ENCODE measurements around the gene GRIK1. TPM values are rescaled to one million over a fixed set of nuclear protein-coding genes. Genes with fewer than 3 reads are reported as not detected.

Gene GRIK1
- total RNA-seq, 2 donors from 2014 or later: 0.36 TPM; not detected in 1

DNA sequence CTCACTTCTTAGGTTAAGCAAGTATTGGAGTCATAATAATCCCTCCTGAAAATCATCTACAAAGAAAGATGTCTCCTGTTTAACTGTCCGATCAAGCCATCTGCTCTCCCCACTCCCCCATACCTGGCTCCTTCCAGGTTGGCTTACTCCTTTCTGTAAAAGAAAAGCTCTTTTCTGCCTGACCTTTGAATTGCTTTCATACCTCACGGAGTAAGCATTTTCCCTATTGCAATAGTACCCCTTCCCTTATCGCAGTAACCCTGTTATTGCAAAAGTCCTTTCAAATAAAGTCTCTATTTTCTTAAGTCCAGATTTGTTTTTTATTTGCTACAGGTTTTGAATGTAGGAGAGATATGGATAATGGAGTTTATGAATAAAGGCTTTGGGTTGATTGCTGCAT is 150.4 kb downstream of the GRIK1 start:
- no peaks in the 10 kb centered on the region for H3K27me3 ChIP-seq (replicated peaks; ENCODE audit: insufficient read depth)
- no peak overlapping the region for H3K27ac ChIP-seq
- H3K9me3 ChIP-seq: no peaks in the 10 kb centered on the region
- 95% methylated on average over 3 of the region's 3 CpGs for WGBS
- no peaks in the 10 kb centered on the region for H3K36me3 ChIP-seq
- H3K4me1 ChIP-seq (replicated peaks): no peaks in the 10 kb centered on the region
- H3K4me3 ChIP-seq: no peak overlapping the region
- TF ChIP-seq POLR2A (IDR thresholded peaks at IDR 0.05) (no peak), POLR2AphosphoS5 (IDR thresholded peaks at IDR 0.05) (no peak)
- TF ChIP-seq, protein P1, sequence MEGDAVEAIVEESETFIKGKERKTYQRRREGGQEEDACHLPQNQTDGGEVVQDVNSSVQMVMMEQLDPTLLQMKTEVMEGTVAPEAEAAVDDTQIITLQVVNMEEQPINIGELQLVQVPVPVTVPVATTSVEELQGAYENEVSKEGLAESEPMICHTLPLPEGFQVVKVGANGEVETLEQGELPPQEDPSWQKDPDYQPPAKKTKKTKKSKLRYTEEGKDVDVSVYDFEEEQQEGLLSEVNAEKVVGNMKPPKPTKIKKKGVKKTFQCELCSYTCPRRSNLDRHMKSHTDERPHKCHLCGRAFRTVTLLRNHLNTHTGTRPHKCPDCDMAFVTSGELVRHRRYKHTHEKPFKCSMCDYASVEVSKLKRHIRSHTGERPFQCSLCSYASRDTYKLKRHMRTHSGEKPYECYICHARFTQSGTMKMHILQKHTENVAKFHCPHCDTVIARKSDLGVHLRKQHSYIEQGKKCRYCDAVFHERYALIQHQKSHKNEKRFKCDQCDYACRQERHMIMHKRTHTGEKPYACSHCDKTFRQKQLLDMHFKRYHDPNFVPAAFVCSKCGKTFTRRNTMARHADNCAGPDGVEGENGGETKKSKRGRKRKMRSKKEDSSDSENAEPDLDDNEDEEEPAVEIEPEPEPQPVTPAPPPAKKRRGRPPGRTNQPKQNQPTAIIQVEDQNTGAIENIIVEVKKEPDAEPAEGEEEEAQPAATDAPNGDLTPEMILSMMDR (IDR thresholded peaks at IDR 0.05): no peak
- intact Hi-C loops (cut with DNase I): no loop called here
- no peak for DNase-seq (ENCODE audit: low spot score)

DNA sequence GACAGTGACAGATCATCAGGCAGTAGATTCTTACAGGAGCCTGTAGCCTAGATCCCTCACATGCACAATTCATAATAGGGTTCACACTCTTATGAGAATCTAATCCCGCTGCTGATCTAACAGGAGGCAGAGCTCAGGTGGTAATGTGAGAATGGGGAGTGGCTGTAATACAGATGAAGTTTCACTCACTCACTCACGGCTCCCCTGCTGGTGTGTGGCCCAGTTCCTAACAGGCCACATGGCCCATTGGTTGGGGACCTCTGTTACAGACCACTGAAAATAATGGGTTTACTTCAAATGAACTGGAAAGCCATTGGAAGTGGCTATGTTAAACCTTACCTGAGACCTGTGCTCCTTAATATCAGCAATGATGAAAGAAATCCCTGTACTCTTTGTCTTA is 151.0 kb downstream of the GRIK1 start:
- Histone ChIP-seq H3K36me3 (no peaks in the 10 kb centered on the region), H3K4me1 (replicated peaks) (no peaks in the 10 kb centered on the region), H3K27ac (no peak overlapping the region), H3K27me3 (replicated peaks; ENCODE audit: insufficient read depth) (no peaks in the 10 kb centered on the region), H3K9me3 (no peaks in the 10 kb centered on the region), H3K4me3 (no peak overlapping the region)
- intact Hi-C loops (cut with DNase I): no loop called here
- no peak for DNase-seq (ENCODE audit: low spot score)
- TF ChIP-seq POLR2AphosphoS5 (IDR thresholded peaks at IDR 0.05) (no peak), POLR2A (IDR thresholded peaks at IDR 0.05) (no peak)
- TF ChIP-seq, protein P1 (IDR thresholded peaks at IDR 0.05): no peak
- 87% methylated on average over 2 of the region's 2 CpGs for WGBS

DNA sequence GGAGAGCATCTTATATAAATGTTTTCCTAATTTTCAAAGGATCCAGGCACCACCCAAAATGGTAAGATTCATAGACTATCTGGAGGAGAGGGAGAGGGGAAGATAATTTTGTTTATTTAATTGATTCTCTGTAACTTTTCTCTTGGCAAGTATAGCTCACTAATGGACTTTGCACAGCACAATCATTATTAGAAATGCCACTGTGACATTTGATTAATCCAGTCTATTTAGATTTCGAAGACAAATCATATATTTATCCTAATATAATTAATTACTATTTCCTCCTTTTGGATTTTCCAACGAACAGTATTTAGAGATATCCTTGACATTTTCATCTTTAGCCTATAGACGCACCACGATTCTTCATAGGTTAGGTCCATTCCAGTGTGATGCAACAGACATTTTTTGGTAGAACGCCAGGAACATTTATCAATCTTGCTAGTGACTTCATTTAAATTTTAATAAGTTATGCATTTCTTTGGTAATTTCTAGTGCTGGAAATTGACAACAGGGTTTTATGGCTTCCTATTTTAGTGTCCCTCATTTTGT is 152.4 kb downstream of the GRIK1 start:
- Histone ChIP-seq H3K4me1 (replicated peaks) (no peaks in the 10 kb centered on the region), H3K36me3 (no peaks in the 10 kb centered on the region), H3K9me3 (no peaks in the 10 kb centered on the region), H3K27ac (no peak overlapping the region), H3K27me3 (replicated peaks; ENCODE audit: insufficient read depth) (no peaks in the 10 kb centered on the region), H3K4me3 (no peak overlapping the region)
- whole genome bisulfite sequencing: 87% methylated on average over 5 of the region's 5 CpGs
- intact Hi-C loops (cut with DNase I): no loop called here
- no peak for DNase-seq (ENCODE audit: low spot score)
- TF ChIP-seq POLR2A (IDR thresholded peaks at IDR 0.05): no peak
- TF ChIP-seq POLR2AphosphoS5 (IDR thresholded peaks at IDR 0.05): no peak
- TF ChIP-seq, protein P1 (IDR thresholded peaks at IDR 0.05): no peak

DNA sequence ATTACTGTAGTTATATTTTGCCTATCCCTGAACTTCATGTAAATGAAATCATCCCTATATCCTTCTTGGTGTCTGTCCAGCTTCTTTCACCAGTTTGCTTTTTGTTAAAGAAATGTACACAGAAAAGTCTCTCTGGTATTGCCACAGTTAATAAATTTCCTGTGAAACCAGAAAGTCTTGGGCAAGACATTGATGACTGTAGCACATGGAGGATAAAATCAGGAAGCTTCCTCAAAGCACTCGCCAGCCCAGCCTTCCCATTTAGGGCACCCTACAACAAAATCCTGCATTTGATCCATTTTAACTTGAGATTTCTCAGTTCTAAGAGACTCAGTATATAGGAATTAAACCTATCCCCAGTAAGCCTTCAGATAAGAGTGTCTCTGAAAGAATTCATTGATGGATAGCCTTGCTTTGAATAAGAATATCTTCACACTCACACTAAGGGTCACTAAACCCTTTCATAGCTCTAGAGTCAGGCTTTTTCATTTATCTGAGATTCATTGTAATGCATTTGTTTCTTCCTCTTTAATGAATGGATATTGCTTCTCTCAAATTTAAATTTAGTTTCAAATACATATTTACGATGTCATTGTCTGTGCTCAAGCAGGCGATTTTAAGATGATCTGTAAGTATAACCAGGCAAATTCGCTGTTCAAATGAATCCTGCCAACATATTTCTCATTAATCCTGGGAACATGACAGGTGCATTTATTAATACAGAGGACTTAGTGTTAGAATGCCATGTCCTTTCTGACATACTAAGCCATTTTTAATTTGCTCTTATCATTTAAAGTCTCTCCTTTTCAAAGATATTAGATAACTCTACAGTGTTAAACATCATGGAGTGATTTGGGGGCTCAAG is 153.1 kb downstream of the GRIK1 start:
- Histone ChIP-seq H3K27me3 (replicated peaks; ENCODE audit: insufficient read depth) (no peaks in the 10 kb centered on the region), H3K36me3 (no peaks in the 10 kb centered on the region), H3K4me1 (replicated peaks) (no peaks in the 10 kb centered on the region), H3K9me3 (no peaks in the 10 kb centered on the region), H3K4me3 (no peak overlapping the region), H3K27ac (no peak overlapping the region)
- 68% methylated on average over 4 of the region's 4 CpGs for WGBS
- TF ChIP-seq, protein P1 (IDR thresholded peaks at IDR 0.05): no peak
- no peak for TF ChIP-seq POLR2AphosphoS5 (IDR thresholded peaks at IDR 0.05)
- TF ChIP-seq POLR2A (IDR thresholded peaks at IDR 0.05): no peak
- intact Hi-C loops (cut with DNase I): no loop called here
- DNase-seq (ENCODE audit: low spot score): no peak

DNA sequence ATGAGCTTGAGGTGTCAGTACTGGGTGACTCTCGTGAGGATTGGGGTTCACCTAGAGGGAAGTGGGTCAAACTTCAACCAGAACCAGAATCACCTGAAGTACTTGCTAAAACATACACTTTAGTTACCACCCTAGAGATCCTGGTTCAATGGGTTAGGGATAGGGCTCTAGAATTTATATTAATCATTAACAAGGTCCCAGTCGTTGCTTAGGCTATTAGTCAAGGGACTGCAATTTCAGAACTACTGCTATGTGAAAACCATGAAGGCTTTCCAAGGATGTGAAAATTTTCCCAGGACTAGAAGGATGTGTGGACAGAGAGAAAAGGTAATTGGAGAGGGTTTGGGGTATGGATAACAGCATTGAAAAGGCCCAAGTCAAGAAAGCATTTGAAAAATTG is 162.6 kb downstream of the GRIK1 start:
- Histone ChIP-seq H3K27ac (no peak overlapping the region), H3K4me3 (no peak overlapping the region), H3K9me3 (no peaks in the 10 kb centered on the region), H3K4me1 (replicated peaks) (no peaks in the 10 kb centered on the region), H3K36me3 (no peaks in the 10 kb centered on the region), H3K27me3 (replicated peaks; ENCODE audit: insufficient read depth) (no peaks in the 10 kb centered on the region)
- no peak for TF ChIP-seq POLR2A (IDR thresholded peaks at IDR 0.05)
- no peak for TF ChIP-seq POLR2AphosphoS5 (IDR thresholded peaks at IDR 0.05)
- TF ChIP-seq, protein P1 (IDR thresholded peaks at IDR 0.05): no peak
- no peak for DNase-seq (ENCODE audit: low spot score)
- WGBS: 87% methylated on average over 2 of the region's 2 CpGs
- intact Hi-C loops (cut with DNase I): no loop called here

Measured in prostate gland (tissue), 2 donors.